Neural cell (in vitro differentiated cells): ENCODE measurements around the gene CHST11. TPM values are rescaled to one million over a fixed set of nuclear protein-coding genes. Genes with fewer than 3 reads are reported as not detected.

Experiments used
- H2AFZ ChIP-seq: fragments of 200-600, 300-800 bp; sonication (generic), shearing (Covaris generic); 2 replicates; pipeline ENCODE4 v1.6.0; 2014; ENCODE audit warnings: low read depth, mild to moderate bottlenecking, antibody characterized with exemption, low read length, moderate library complexity
- H3F3A ChIP-seq: fragments of 200-600 bp; shearing (Covaris generic); 2 replicates; pipeline ENCODE4 v1.6.1; 2016; ENCODE audit warnings: mild to moderate bottlenecking, moderate library complexity, mixed read lengths, antibody characterized with exemption, low read length; ENCODE audit not compliant: insufficient read depth, poor library complexity, severe bottlenecking
- H3K27ac ChIP-seq: fragments of 200-600, 300-800 bp; sonication (generic), shearing (Covaris generic); 2 replicates; pipeline ENCODE4 v1.5.1; 2014; ENCODE audit warnings: mild to moderate bottlenecking, low read length, moderate library complexity
- H3K27me3 ChIP-seq: fragments of 300-800, 200-600 bp; sonication (generic), shearing (Covaris generic); 2 replicates; pipeline ENCODE4 v1.6.0; 2014; ENCODE audit warnings: mild to moderate bottlenecking, low read depth, low read length, moderate library complexity; ENCODE audit not compliant: insufficient read depth
- H3K36me3 ChIP-seq: fragments of 300-800, 200-600 bp; sonication (generic), shearing (Covaris generic); 2 replicates; pipeline ENCODE4 v1.5.1; 2014; ENCODE audit warnings: mild to moderate bottlenecking, antibody characterized with exemption, low read length, moderate library complexity; ENCODE audit not compliant: insufficient read depth
- H3K4me2 ChIP-seq: fragments of 300-800, 200-600 bp; sonication (generic), shearing (Covaris generic); 2 replicates; pipeline ENCODE4 v1.6.0; 2014; ENCODE audit warnings: mild to moderate bottlenecking, low read length
- H3K4me3 ChIP-seq: fragments of 300-800, 200-600 bp; sonication (generic), shearing (Covaris generic); 2 replicates; pipeline ENCODE4 v1.5.1; 2014; ENCODE audit warnings: mild to moderate bottlenecking, low read length, moderate library complexity
- H3K79me2 ChIP-seq: fragments of 200-600 bp; shearing (Covaris generic); replicated peaks from 2 replicates; pipeline ENCODE4 v1.6.0; 2014; ENCODE audit warnings: mild to moderate bottlenecking, low read length, moderate library complexity; ENCODE audit not compliant: insufficient read depth
- H3K9ac ChIP-seq: fragments of 300-800, 200-600 bp; sonication (generic), shearing (Covaris generic); 2 replicates; pipeline ENCODE4 v1.6.1; 2016; ENCODE audit warnings: mild to moderate bottlenecking, low read length, mixed read lengths
- H3K9me2 ChIP-seq: fragments of 200-600 bp; shearing (Covaris generic); 2 replicates; pipeline ENCODE4 v1.6.1; 2016; ENCODE audit warnings: mild to moderate bottlenecking, low read length, mixed read lengths; ENCODE audit not compliant: insufficient read depth
- H3K9me3 ChIP-seq: fragments of 200-600, 300-800 bp; sonication (generic), shearing (Covaris generic); 2 replicates; pipeline ENCODE4 v1.6.1; 2016; ENCODE audit warnings: mild to moderate bottlenecking, mixed run types, low read length, moderate library complexity, mixed read lengths
- H4K20me1 ChIP-seq: fragments of 200-600 bp; shearing (Covaris generic); 2 replicates; pipeline ENCODE4 v1.6.1; 2016; ENCODE audit warnings: mild to moderate bottlenecking, mixed run types; ENCODE audit not compliant: insufficient read depth
- EP300 ChIP-seq: fragments of 450-650 bp; conservative IDR thresholded peaks from 2 replicates; pipeline ENCODE4 v1.6.1; 2014; ENCODE audit warnings: antibody characterized with exemption, mild to moderate bottlenecking, moderate library complexity; ENCODE audit not compliant: poor library complexity, severe bottlenecking
- EZH2 ChIP-seq: fragments of 200-600, 300-800 bp; shearing (Covaris generic), sonication (generic); IDR thresholded peaks from 2 replicates; pipeline ENCODE4 v1.6.1; 2014; ENCODE audit warnings: antibody characterized with exemption, low read length, borderline replicate concordance, mild to moderate bottlenecking; ENCODE audit not compliant: insufficient read depth, poor library complexity, severe bottlenecking
- MXI1 ChIP-seq: fragments of 450-650 bp; conservative IDR thresholded peaks from 2 replicates; pipeline ENCODE4 v1.6.1; 2014; ENCODE audit warnings: antibody characterized with exemption, mild to moderate bottlenecking; ENCODE audit not compliant: poor library complexity, severe bottlenecking
- POLR2AphosphoS5 ChIP-seq: IDR thresholded peaks from 2 replicates; pipeline ENCODE4 v1.6.1; 2012
- RAD21 ChIP-seq: fragments of 450-650 bp; conservative IDR thresholded peaks from 2 replicates; pipeline ENCODE4 v1.6.1; 2014; ENCODE audit warnings: antibody characterized with exemption, mild to moderate bottlenecking, moderate library complexity
- SMC3 ChIP-seq: fragments of 450-650 bp; conservative IDR thresholded peaks from 2 replicates; pipeline ENCODE4 v1.6.1; 2014; ENCODE audit warnings: antibody characterized with exemption, mild to moderate bottlenecking, moderate library complexity; ENCODE audit not compliant: poor library complexity
- TAF1 ChIP-seq: IDR thresholded peaks from 2 replicates; pipeline ENCODE4 v1.6.1; 2012; ENCODE audit warnings: low read depth
- polyA plus RNA-seq: library from polyadenylated mRNA; depleted of rRNA; stranded (reverse); fragments of >200 nt; gene quantifications from 2 replicates; pipeline ENCODE4 v1.2.3, GENCODE V29; 2014
- TF ChIP-seq, protein P1 (sequence below): fragments of 450-650 bp; IDR thresholded peaks from 2 replicates; pipeline ENCODE4 v1.5.1; 2014; ENCODE audit warnings: antibody characterized with exemption, mild to moderate bottlenecking, moderate library complexity; ENCODE audit not compliant: poor library complexity, severe bottlenecking
- TF ChIP-seq, protein P2 (sequence below): IDR thresholded peaks from 2 replicates; pipeline ENCODE4 v1.6.1; 2012; ENCODE audit warnings: borderline replicate concordance

Gene CHST11
- polyA plus RNA-seq, 1 donor from 2014 or later = 15.0 TPM

DNA sequence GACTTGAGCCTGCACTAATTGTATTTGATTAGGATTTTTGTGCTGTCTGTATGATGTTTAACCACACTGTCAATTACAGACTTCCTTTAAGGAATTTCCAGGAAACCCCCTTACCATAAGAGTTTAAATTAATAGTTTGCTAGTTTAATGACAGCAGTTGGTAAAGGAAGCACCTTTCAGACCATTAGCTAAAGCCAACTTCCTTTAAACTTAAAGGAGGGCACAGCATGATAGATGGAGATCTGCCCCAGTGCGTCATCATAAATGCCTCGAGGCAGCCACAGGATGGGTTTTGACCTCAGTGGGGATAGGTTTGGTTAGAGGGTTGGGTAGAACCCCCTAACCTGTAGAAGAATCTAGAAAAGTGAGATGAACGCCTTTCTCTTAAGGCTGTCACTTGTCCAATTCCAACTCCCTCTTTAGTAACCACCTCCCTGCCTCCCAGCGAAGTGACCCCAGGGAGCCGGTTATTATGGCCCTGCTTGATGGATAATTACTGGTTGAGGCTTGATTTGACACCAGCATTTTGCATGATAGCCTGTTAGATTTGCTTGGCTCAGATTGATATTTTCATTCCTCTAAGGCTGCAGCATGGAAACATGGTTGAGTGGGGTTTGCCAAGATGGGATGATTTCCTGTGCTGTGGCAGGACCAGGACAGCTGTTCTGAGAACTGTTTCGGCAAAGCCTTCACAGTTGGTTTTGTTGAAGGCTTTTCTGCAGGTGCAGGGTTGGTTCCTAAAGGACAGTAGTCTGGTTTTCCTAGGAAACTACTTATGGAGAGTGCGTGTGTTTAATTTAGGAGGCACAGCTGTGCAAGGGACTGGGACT, 62.7 kb downstream of the CHST11 start:
- Histone ChIP-seq H4K20me1 (no peaks in the 10 kb centered on the region), H3K4me2 (no peak overlapping the region), H3K27ac (no peak overlapping the region)

DNA sequence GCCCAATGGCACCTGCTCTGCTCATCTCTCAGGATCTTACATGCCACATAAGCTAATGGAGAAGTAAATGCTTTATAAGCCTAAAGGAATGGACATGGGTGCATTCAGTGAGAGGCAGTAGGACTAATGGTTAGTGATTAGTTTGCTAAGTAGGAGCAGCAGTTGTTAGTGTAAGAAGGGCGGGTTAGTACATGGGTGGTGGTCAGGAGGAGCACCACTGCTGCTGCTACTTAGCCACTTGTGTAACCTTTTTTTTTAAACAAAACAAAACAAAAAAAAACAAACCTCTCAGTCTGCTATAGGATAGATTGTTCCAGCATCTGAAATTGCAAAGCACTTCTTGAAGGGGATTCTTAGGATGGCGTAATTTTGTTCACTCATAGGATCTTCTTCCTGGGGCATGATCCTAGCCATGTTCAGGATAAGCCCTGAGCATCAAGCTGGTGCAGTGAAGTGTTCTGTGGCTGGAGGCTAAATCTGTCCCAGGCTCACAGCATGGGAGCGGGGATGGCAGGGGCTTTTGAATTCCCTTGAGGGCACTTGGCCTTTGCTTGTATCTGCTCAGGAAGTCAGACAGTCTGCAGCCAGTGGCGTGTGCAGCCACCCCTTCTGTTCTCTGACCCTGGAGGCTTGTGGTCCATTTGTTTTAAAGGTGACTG, 63.6 kb downstream of the CHST11 start:
- no peaks in the 10 kb centered on the region for H4K20me1 ChIP-seq
- H3K4me3 ChIP-seq = no peak overlapping the region
- H3K9ac ChIP-seq = no peak overlapping the region
- no peaks in the 10 kb centered on the region for H3K9me2 ChIP-seq
- H3K36me3 ChIP-seq = no peaks in the 10 kb centered on the region
- H3K4me2 ChIP-seq = no peak overlapping the region
- TF ChIP-seq RAD21 (no peak), TAF1 (no peak), SMC3 (no peak), EP300 (no peak), POLR2AphosphoS5 (no peak), MXI1 (no peak), EZH2 (no peak)
- TF ChIP-seq, protein P1, sequence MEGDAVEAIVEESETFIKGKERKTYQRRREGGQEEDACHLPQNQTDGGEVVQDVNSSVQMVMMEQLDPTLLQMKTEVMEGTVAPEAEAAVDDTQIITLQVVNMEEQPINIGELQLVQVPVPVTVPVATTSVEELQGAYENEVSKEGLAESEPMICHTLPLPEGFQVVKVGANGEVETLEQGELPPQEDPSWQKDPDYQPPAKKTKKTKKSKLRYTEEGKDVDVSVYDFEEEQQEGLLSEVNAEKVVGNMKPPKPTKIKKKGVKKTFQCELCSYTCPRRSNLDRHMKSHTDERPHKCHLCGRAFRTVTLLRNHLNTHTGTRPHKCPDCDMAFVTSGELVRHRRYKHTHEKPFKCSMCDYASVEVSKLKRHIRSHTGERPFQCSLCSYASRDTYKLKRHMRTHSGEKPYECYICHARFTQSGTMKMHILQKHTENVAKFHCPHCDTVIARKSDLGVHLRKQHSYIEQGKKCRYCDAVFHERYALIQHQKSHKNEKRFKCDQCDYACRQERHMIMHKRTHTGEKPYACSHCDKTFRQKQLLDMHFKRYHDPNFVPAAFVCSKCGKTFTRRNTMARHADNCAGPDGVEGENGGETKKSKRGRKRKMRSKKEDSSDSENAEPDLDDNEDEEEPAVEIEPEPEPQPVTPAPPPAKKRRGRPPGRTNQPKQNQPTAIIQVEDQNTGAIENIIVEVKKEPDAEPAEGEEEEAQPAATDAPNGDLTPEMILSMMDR = no peak
- TF ChIP-seq, protein P2, sequence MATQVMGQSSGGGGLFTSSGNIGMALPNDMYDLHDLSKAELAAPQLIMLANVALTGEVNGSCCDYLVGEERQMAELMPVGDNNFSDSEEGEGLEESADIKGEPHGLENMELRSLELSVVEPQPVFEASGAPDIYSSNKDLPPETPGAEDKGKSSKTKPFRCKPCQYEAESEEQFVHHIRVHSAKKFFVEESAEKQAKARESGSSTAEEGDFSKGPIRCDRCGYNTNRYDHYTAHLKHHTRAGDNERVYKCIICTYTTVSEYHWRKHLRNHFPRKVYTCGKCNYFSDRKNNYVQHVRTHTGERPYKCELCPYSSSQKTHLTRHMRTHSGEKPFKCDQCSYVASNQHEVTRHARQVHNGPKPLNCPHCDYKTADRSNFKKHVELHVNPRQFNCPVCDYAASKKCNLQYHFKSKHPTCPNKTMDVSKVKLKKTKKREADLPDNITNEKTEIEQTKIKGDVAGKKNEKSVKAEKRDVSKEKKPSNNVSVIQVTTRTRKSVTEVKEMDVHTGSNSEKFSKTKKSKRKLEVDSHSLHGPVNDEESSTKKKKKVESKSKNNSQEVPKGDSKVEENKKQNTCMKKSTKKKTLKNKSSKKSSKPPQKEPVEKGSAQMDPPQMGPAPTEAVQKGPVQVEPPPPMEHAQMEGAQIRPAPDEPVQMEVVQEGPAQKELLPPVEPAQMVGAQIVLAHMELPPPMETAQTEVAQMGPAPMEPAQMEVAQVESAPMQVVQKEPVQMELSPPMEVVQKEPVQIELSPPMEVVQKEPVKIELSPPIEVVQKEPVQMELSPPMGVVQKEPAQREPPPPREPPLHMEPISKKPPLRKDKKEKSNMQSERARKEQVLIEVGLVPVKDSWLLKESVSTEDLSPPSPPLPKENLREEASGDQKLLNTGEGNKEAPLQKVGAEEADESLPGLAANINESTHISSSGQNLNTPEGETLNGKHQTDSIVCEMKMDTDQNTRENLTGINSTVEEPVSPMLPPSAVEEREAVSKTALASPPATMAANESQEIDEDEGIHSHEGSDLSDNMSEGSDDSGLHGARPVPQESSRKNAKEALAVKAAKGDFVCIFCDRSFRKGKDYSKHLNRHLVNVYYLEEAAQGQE = no peak
- no peaks in the 10 kb centered on the region for H3K9me3 ChIP-seq
- H3K79me2 ChIP-seq = peaks cover 1% of the 10 kb centered on the region
- H3F3A ChIP-seq = no peaks in the 10 kb centered on the region
- H3K27ac ChIP-seq = no peak overlapping the region
- H2AFZ ChIP-seq = no peak overlapping the region
- H3K27me3 ChIP-seq = no peaks in the 10 kb centered on the region

More for the DNA sequence above, 62.7 kb downstream of the CHST11 start:
- TF ChIP-seq SMC3 (no peak), MXI1 (no peak), TAF1 (no peak), EP300 (no peak), EZH2 (no peak), RAD21 (no peak), POLR2AphosphoS5 (no peak)
- TF ChIP-seq, protein P2 = no peak
- Histone ChIP-seq H3K9me2 (no peaks in the 10 kb centered on the region), H3K36me3 (no peaks in the 10 kb centered on the region), H3K27me3 (no peaks in the 10 kb centered on the region), H3K9me3 (no peaks in the 10 kb centered on the region), H3K9ac (no peak overlapping the region), H3K79me2 (peaks cover 5% of the 10 kb centered on the region), H2AFZ (no peak overlapping the region), H3F3A (no peaks in the 10 kb centered on the region), H3K4me3 (no peak overlapping the region)
